ENCODE results near the gene CD46.

Gene CD46

GRCh38 chr1:207805841-207806421 lies 54.1 kb downstream of the CD46 start:
- H3K27ac ChIP-seq (ENCODE audit: poor library complexity, severe bottlenecking): peak overlapping the region; percentile 67
- no peak overlapping the region for H3K4me3 ChIP-seq (ENCODE audit: severe bottlenecking)
- no peaks in the 10 kb centered on the region for H3K9me3 ChIP-seq (ENCODE audit: severe bottlenecking)
- no peak for TF ChIP-seq CTCF (IDR thresholded peaks at IDR 0.05; ENCODE audit: poor library complexity, severe bottlenecking)
- no peaks in the 10 kb centered on the region for H3K27me3 ChIP-seq (ENCODE audit: insufficient read depth, poor library complexity, severe bottlenecking)
- ATAC-seq (ENCODE audit: low read depth): peak; percentile 93
- H3K36me3 ChIP-seq (ENCODE audit: low read depth): peaks cover 18% of the 10 kb centered on the region
- peaks cover 21% of the 10 kb centered on the region for H3K4me1 ChIP-seq (ENCODE audit: insufficient read depth, poor library complexity, severe bottlenecking)
- peak; percentile 73 for DNase-seq (ENCODE audit: low spot score)

GRCh38 chr1:207806531-207807325 lies 54.9 kb downstream of the CD46 start:
- H3K4me3 ChIP-seq (ENCODE audit: severe bottlenecking): no peak overlapping the region
- peak overlapping the region; percentile 67 for H3K27ac ChIP-seq (ENCODE audit: poor library complexity, severe bottlenecking)
- H3K27me3 ChIP-seq (ENCODE audit: insufficient read depth, poor library complexity, severe bottlenecking): no peaks in the 10 kb centered on the region
- peaks cover 21% of the 10 kb centered on the region for H3K4me1 ChIP-seq (ENCODE audit: insufficient read depth, poor library complexity, severe bottlenecking)
- ATAC-seq (ENCODE audit: low read depth) (no peak), DNase-seq (ENCODE audit: low spot score) (no peak)
- TF ChIP-seq CTCF (IDR thresholded peaks at IDR 0.05; ENCODE audit: poor library complexity, severe bottlenecking): no peak
- H3K9me3 ChIP-seq (ENCODE audit: severe bottlenecking): no peaks in the 10 kb centered on the region
- peaks cover 18% of the 10 kb centered on the region for H3K36me3 ChIP-seq (ENCODE audit: low read depth)

GRCh38 chr1:207807326-207807689 lies 55.5 kb downstream of the CD46 start:
- no peak for ATAC-seq (ENCODE audit: low read depth)
- H3K9me3 ChIP-seq (ENCODE audit: severe bottlenecking): no peaks in the 10 kb centered on the region
- H3K4me1 ChIP-seq (ENCODE audit: insufficient read depth, poor library complexity, severe bottlenecking): peaks cover 21% of the 10 kb centered on the region
- H3K27ac ChIP-seq (ENCODE audit: poor library complexity, severe bottlenecking): peak overlapping the region; percentile 67
- no peak for DNase-seq (ENCODE audit: low spot score)
- peaks cover 18% of the 10 kb centered on the region for H3K36me3 ChIP-seq (ENCODE audit: low read depth)
- H3K27me3 ChIP-seq (ENCODE audit: insufficient read depth, poor library complexity, severe bottlenecking): no peaks in the 10 kb centered on the region
- TF ChIP-seq CTCF (IDR thresholded peaks at IDR 0.05; ENCODE audit: poor library complexity, severe bottlenecking): no peak
- no peak overlapping the region for H3K4me3 ChIP-seq (ENCODE audit: severe bottlenecking)

GRCh38 chr1:207807690-207808321 lies 56.0 kb downstream of the CD46 start:
- no peak for TF ChIP-seq CTCF (IDR thresholded peaks at IDR 0.05; ENCODE audit: poor library complexity, severe bottlenecking)
- Histone ChIP-seq H3K27me3 (ENCODE audit: insufficient read depth, poor library complexity, severe bottlenecking) (no peaks in the 10 kb centered on the region), H3K36me3 (ENCODE audit: low read depth) (peaks cover 18% of the 10 kb centered on the region), H3K9me3 (ENCODE audit: severe bottlenecking) (no peaks in the 10 kb centered on the region), H3K27ac (ENCODE audit: poor library complexity, severe bottlenecking) (peak overlapping the region; percentile 67), H3K4me1 (ENCODE audit: insufficient read depth, poor library complexity, severe bottlenecking) (peaks cover 21% of the 10 kb centered on the region), H3K4me3 (ENCODE audit: severe bottlenecking) (no peak overlapping the region)
- DNase-seq (ENCODE audit: low spot score) (no peak), ATAC-seq (ENCODE audit: low read depth) (no peak)
